Measurements from ENCODE around the gene HRAS. TPM values are rescaled to one million over a fixed set of nuclear protein-coding genes. Genes with fewer than 3 reads are reported as not detected.

Gene HRAS
- total RNA-seq, 1 donor from 2014 or later: 150 TPM

DNA sequence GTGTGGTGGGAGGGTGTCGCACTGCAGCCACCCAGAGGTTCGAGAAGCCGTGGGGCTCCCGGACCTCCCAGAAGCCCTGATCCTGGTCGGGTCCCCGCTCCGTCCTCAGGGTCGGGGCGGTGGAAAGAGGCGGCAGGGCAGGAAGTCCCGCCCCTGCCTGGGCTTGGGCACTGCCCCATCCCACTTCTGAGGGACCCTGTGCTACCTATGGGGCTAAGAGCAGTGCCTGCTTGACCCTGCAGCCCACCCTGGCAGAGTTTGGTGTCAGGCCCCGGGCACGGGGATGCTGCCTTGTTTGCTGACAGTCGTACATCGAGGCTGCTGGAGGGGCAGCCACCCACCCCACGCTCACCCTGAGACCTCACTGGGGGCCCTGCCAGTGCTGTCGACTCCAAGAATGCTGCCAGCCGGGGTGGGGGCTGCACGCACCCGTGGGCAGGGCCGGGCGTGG is 47.8 kb downstream of the HRAS start:
- FAIRE-seq (no peak), DNase-seq (ENCODE audit: low read depth) (no peak)
- Histone ChIP-seq H3K27me3 (ENCODE audit: control insufficient read depth, insufficient read depth, low read length) (no peaks in the 10 kb centered on the region), H3K4me3 (ENCODE audit: low read depth, low read length) (no peak overlapping the region), H3K36me3 (ENCODE audit: control insufficient read depth, insufficient read depth, low read length) (peaks cover 4% of the 10 kb centered on the region)
- TF ChIP-seq, protein P1, sequence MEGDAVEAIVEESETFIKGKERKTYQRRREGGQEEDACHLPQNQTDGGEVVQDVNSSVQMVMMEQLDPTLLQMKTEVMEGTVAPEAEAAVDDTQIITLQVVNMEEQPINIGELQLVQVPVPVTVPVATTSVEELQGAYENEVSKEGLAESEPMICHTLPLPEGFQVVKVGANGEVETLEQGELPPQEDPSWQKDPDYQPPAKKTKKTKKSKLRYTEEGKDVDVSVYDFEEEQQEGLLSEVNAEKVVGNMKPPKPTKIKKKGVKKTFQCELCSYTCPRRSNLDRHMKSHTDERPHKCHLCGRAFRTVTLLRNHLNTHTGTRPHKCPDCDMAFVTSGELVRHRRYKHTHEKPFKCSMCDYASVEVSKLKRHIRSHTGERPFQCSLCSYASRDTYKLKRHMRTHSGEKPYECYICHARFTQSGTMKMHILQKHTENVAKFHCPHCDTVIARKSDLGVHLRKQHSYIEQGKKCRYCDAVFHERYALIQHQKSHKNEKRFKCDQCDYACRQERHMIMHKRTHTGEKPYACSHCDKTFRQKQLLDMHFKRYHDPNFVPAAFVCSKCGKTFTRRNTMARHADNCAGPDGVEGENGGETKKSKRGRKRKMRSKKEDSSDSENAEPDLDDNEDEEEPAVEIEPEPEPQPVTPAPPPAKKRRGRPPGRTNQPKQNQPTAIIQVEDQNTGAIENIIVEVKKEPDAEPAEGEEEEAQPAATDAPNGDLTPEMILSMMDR (IDR thresholded peaks at IDR 0.05; ENCODE audit: insufficient read depth, low read length, severe bottlenecking): no peak

DNA sequence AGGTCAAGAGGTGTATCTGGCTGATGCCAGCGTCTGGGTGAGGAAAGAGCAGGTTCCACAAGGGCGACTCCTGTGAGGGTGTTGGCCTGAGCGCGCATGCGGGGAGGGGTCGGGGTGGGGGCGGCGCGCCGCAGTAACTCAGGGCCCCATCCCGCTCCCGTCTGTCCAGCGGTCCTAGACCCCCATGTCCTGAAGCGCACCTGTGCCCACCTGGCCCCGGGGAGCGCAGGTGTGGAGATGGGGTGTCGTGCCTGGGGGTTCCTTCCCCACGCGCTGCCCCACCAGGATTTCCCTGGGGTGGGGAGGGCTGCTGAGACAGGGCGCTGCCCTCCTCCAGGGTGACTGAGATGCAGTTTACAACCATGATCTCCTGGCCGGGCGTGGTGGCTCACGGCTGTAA is 49.2 kb downstream of the HRAS start:
- peaks cover 4% of the 10 kb centered on the region for H3K36me3 ChIP-seq (ENCODE audit: control insufficient read depth, insufficient read depth, low read length)
- DNase-seq (ENCODE audit: low read depth) (no peak), FAIRE-seq (no peak)
- H3K4me3 ChIP-seq (ENCODE audit: low read depth, low read length): no peak overlapping the region
- H3K27me3 ChIP-seq (ENCODE audit: control insufficient read depth, insufficient read depth, low read length): no peaks in the 10 kb centered on the region
- TF ChIP-seq, protein P1 (IDR thresholded peaks at IDR 0.05; ENCODE audit: insufficient read depth, low read length, severe bottlenecking): no peak

DNA sequence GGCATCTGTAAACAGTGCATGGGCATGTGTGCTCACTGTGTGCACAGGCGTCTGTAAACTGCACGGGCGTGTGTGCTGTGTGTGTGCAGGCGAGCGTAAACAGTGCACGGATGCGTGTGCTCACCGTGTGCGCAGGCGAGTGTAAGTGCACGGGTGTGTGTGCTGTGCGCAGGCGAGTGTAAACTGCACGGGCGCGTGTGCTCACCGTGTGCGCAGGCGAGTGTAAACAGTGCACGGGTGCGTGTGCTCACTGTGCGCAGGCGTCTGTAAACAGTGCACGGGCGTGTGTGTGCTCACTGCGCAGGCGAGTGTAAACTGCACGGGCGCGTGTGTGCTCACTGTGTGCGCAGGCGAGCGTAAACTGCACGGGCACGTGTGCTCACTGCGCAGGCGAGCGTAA is 50.8 kb downstream of the HRAS start:
- H3K4me3 ChIP-seq (ENCODE audit: low read depth, low read length): no peak overlapping the region
- H3K36me3 ChIP-seq (ENCODE audit: control insufficient read depth, insufficient read depth, low read length): peaks cover 3% of the 10 kb centered on the region
- FAIRE-seq (peak; percentile 84), DNase-seq (ENCODE audit: low read depth) (no peak)
- H3K27me3 ChIP-seq (ENCODE audit: control insufficient read depth, insufficient read depth, low read length): no peaks in the 10 kb centered on the region
- TF ChIP-seq, protein P1 (IDR thresholded peaks at IDR 0.05; ENCODE audit: insufficient read depth, low read length, severe bottlenecking): no peak

Other genes with a start within 250 kb of the HRAS start
- 1.7 and 3.2 TPM in 2 replicates for gene PGGHG, start 246.4 kb downstream of the HRAS start, total RNA-seq
- gene IFITM5, start 236.1 kb downstream of the HRAS start, total RNA-seq: not detected in 2 replicates
- gene IFITM2, start 227.8 kb downstream of the HRAS start, total RNA-seq: 1.4 and 3.7 TPM in 2 replicates
- 1.2 and 1.8 TPM in 2 replicates for gene IFITM1, start 221.5 kb downstream of the HRAS start, total RNA-seq
- gene IFITM3, start 214.7 kb downstream of the HRAS start, total RNA-seq: 4.5 and 14.5 TPM in 2 replicates
- gene B4GALNT4, start 166.1 kb downstream of the HRAS start, total RNA-seq: 10.8 and 11.4 TPM in 2 replicates
- gene PKP3, start 141.4 kb downstream of the HRAS start, total RNA-seq: 231 and 328 TPM in 2 replicates
- gene SIGIRR, start 120.6 kb downstream of the HRAS start, total RNA-seq: 15.9 and 24.7 TPM in 2 replicates
- gene ANO9, start 93.6 kb downstream of the HRAS start, total RNA-seq: 7.4 and 9.2 TPM in 2 replicates
- 26.3 and 29.4 TPM in 2 replicates for gene PTDSS2, start 85.3 kb downstream of the HRAS start, total RNA-seq
- 361 and 427 TPM in 2 replicates for gene RNH1, start 28.3 kb downstream of the HRAS start, total RNA-seq
- gene LRRC56, start 2.0 kb upstream of the HRAS start, total RNA-seq: 0.26 and 0.38 TPM in 2 replicates
- 0.90 and 1.1 TPM in 2 replicates for gene LMNTD2, start 25.2 kb upstream of the HRAS start, total RNA-seq
- gene RASSF7, start 25.4 kb upstream of the HRAS start, total RNA-seq: 44.4 and 45.5 TPM in 2 replicates
- 21.1 and 26.1 TPM in 2 replicates for gene PHRF1, start 40.9 kb upstream of the HRAS start, total RNA-seq
- gene IRF7, start 80.4 kb upstream of the HRAS start, total RNA-seq: 15.3 and 18.2 TPM in 2 replicates
- not detected in 2 replicates for gene CDHR5, start 89.4 kb upstream of the HRAS start, total RNA-seq
- gene SCT, start 91.6 kb upstream of the HRAS start, total RNA-seq: not detected in 2 replicates
- 0.13 TPM in 1 of 2 replicates, not detected in the other for gene DRD4, start 101.7 kb upstream of the HRAS start, total RNA-seq
- gene DEAF1, start 159.6 kb upstream of the HRAS start, total RNA-seq: 23.4 and 26.9 TPM in 2 replicates
- 9.0 and 28.8 TPM in 2 replicates for gene TMEM80, start 160.2 kb upstream of the HRAS start, total RNA-seq
- 105 and 169 TPM in 2 replicates for gene EPS8L2, start 170.7 kb upstream of the HRAS start, total RNA-seq
- gene TALDO1, start 211.9 kb upstream of the HRAS start, total RNA-seq: 251 and 253 TPM in 2 replicates
- gene GATD1, start 241.9 kb upstream of the HRAS start, total RNA-seq: 17.9 and 18.7 TPM in 2 replicates